ENCODE data around the gene LLCFC1.

DNA sequence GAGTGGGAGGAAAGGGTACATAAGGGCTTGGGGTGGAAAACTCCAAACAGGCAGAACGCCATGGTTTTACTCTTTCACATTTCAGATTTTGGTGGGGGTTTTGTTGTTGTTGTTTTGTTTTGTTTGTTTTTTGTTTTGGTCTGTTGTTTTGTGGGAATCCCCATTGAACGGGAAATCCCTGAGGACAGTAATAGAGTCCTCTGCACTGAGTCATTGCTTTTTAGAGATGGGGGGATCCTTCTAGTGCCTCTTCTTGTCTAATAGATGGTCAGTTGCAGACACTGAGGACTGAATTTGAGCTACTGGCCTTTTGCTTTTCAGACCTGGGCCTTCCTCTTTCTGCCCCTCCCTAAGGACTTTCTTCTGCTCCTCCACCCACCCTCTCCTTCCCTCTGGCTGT lies 25.7 kb upstream of the LLCFC1 start:
- TF ChIP-seq, protein P1, sequence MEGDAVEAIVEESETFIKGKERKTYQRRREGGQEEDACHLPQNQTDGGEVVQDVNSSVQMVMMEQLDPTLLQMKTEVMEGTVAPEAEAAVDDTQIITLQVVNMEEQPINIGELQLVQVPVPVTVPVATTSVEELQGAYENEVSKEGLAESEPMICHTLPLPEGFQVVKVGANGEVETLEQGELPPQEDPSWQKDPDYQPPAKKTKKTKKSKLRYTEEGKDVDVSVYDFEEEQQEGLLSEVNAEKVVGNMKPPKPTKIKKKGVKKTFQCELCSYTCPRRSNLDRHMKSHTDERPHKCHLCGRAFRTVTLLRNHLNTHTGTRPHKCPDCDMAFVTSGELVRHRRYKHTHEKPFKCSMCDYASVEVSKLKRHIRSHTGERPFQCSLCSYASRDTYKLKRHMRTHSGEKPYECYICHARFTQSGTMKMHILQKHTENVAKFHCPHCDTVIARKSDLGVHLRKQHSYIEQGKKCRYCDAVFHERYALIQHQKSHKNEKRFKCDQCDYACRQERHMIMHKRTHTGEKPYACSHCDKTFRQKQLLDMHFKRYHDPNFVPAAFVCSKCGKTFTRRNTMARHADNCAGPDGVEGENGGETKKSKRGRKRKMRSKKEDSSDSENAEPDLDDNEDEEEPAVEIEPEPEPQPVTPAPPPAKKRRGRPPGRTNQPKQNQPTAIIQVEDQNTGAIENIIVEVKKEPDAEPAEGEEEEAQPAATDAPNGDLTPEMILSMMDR (IDR thresholded peaks at IDR 0.05; ENCODE audit: borderline replicate concordance, extremely low read depth, low read length, poor library complexity, severe bottlenecking), result no peak
- no peak for TF ChIP-seq EZH2 (IDR thresholded peaks at IDR 0.05; ENCODE audit: borderline replicate concordance, low read depth, low read length, severe bottlenecking)

Measured in DND-41 (cell line).